Naive thymus-derived CD4-positive, alpha-beta T cell (primary cell): ENCODE measurements around the gene FAM110A. TPM values are rescaled to one million over a fixed set of nuclear protein-coding genes. Genes with fewer than 3 reads are reported as not detected.

Experiments
- ATAC-seq: fragments of 150-1000 bp; cut with Tn5 transposase; 2 replicates; pipeline ENCODE4 v1.10.0; 2021; ENCODE audit warnings: mild to moderate bottlenecking, moderate library complexity
- CTCF ChIA-PET: fragments of 350-600 bp; sonication (Branson Sonifier 250); formaldehyde crosslinking; loops from one replicate; lab custom pipeline; 2021; ENCODE audit warnings: antibody characterized with exemption; lab: Charles Lee
- POLR2A ChIA-PET: fragments of 350-600 bp; sonication (Branson Sonifier 250); formaldehyde crosslinking; loops from one replicate; lab custom pipeline; 2021; ENCODE audit warnings: antibody characterized with exemption, inconsistent platforms; lab: Charles Lee
- DNase-seq, 9 donors: peaks; one replicate each; pipeline versions ENCODE4 v3.0.0 to v3.0.0-alpha.2; 2020 to 2022; ENCODE audit warnings: mixed read lengths in 1 of 9
- H3K27ac ChIP-seq: one replicate; pipeline ENCODE4 v1.7.0; 2013; ENCODE audit warnings: mild to moderate bottlenecking, low read depth, low read length, moderate library complexity
- H3K27me3 ChIP-seq, 2 donors: one replicate each; pipeline ENCODE4 v1.7.0; 2013; ENCODE audit warnings: low read length in 2 of 2, mild to moderate bottlenecking in 2 of 2, moderate library complexity in 2 of 2; ENCODE audit not compliant: control insufficient read depth in 2 of 2, insufficient read depth in 2 of 2
- H3K36me3 ChIP-seq, 3 experiments: 1 replicate in 2 of 3; 2 replicates in 1 of 3; pipeline ENCODE4 v1.7.0; 2013; ENCODE audit warnings: low read length in 3 of 3, mild to moderate bottlenecking in 3 of 3, moderate library complexity in 1 of 3; ENCODE audit not compliant: insufficient read depth in 3 of 3, control insufficient read depth in 2 of 3
- H3K4me1 ChIP-seq, 2 donors: one replicate each; pipeline ENCODE4 v1.7.0; 2013; ENCODE audit warnings: low read length in 2 of 2, mild to moderate bottlenecking in 2 of 2, moderate library complexity in 1 of 2; ENCODE audit not compliant: control insufficient read depth in 2 of 2, insufficient read depth in 2 of 2
- H3K4me3 ChIP-seq: 2 replicates; pipeline ENCODE4 v1.7.0; 2013; ENCODE audit warnings: mild to moderate bottlenecking, low read length
- H3K9me3 ChIP-seq, 3 experiments: 1 replicate in 2 of 3; 2 replicates in 1 of 3; pipeline ENCODE4 v1.7.0; 2013; ENCODE audit warnings: low read length in 3 of 3; ENCODE audit not compliant: control insufficient read depth in 2 of 3
- H3K27ac Mint-ChIP-seq, 9 donors: one replicate each; pipeline ENCODE4 v1.8.0; 2020 to 2022; ENCODE audit warnings: mixed read lengths in 9 of 9, mild to moderate bottlenecking in 8 of 9, moderate library complexity in 5 of 9, inconsistent platforms in 2 of 9
- H3K27me3 Mint-ChIP-seq, 5 donors: one replicate each; pipeline ENCODE4 v1.8.0; 2021 to 2022; ENCODE audit warnings: mixed read lengths in 5 of 5, mild to moderate bottlenecking in 1 of 5
- H3K36me3 Mint-ChIP-seq, 5 donors: one replicate each; pipeline ENCODE4 v1.8.0; 2020 to 2022; ENCODE audit warnings: mixed read lengths in 5 of 5, mild to moderate bottlenecking in 3 of 5, inconsistent platforms in 1 of 5
- H3K4me1 Mint-ChIP-seq, 7 donors: one replicate each; pipeline ENCODE4 v1.8.0; 2020 to 2022; ENCODE audit warnings: mixed read lengths in 7 of 7, mild to moderate bottlenecking in 3 of 7, inconsistent platforms in 1 of 7
- H3K4me3 Mint-ChIP-seq, 10 donors: one replicate each; pipeline ENCODE4 v1.8.0; 2020 to 2022; ENCODE audit warnings: mild to moderate bottlenecking in 10 of 10, mixed read lengths in 10 of 10, moderate library complexity in 6 of 10, inconsistent platforms in 2 of 10
- H3K9me3 Mint-ChIP-seq, 11 donors: one replicate each; pipeline ENCODE4 v1.8.0; 2020 to 2022; ENCODE audit warnings: mixed read lengths in 11 of 11, mild to moderate bottlenecking in 4 of 11, inconsistent platforms in 1 of 11, moderate library complexity in 1 of 11
- intact Hi-C, 2 donors: fragments of 100-400 bp; cut with micrococcal nuclease; formaldehyde crosslinking; loops; one replicate each; pipeline ENCODE4 v1.15.1; 2023
- polyA plus RNA-seq, 2 donors: library from polyadenylated mRNA; unstranded; fragments of 300-500 nt; fragmentation: Illumina TruSeq; gene quantifications; one replicate each; pipeline ENCODE4 v1.2.3, GENCODE V29; 2021
- total RNA-seq, 6 experiments: library from RNA in 5 of 6; stranded (reverse) in 5 of 6; gene quantifications; 1 replicate in 5 of 6; 2 replicates in 1 of 6; pipeline ENCODE4 v1.2.3 and lab custom pipeline; 2021 to 2026

FAM110A gene
- total and polyA plus RNA-seq, 7 experiments from 2014 or later: 6.6 to 47.4 (median 23.4) TPM

DNA sequence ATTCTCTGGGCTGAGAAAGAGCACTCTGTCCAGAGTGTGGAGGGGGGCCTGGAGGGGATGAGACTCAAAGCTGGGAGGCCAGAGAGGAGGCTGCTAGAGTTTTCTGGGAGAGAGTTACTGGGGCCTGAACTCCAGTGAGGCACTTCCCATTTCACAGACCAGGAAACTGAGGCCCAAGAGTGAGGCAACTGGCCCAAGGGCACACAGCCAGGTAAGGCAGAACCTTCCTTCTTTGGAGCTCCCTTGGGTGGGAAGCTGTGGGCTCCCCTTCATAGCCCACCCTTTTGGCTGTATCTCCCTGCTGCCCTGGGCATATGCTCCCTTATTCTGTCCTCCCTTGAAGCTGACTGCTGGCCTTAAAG, 48.2 kb downstream of the FAM110A start:
- H3K36me3 Mint-ChIP-seq: peaks cover 0 to 1% (median 0%) of the 10 kb centered on the region in 5 donors
- no peaks in the 10 kb centered on the region for H3K9me3 ChIP-seq
- no peak for DNase-seq
- peaks cover 0 to 15% (median 5%) of the 10 kb centered on the region in 7 donors for H3K4me1 Mint-ChIP-seq
- peak overlapping the region in 1 of 10 donors; percentile 60 for H3K4me3 Mint-ChIP-seq
- no peak for ATAC-seq
- H3K27me3 ChIP-seq: no peaks in the 10 kb centered on the region
- no peak overlapping the region for H3K27ac ChIP-seq
- H3K4me1 ChIP-seq: no peaks in the 10 kb centered on the region
- H3K27me3 Mint-ChIP-seq: peaks cover 10 to 26% (median 17%) of the 10 kb centered on the region in 5 donors
- H3K9me3 Mint-ChIP-seq: no peaks in the 10 kb centered on the region
- no peak overlapping the region for H3K4me3 ChIP-seq
- intact Hi-C loops: loop anchor here in 1 of 2 donors (10.0 kb wide), 1 partner anchor 73 kb away; no protein-coding TSS in a partner anchor
- POLR2A ChIA-PET: no interaction called here
- CTCF ChIA-PET: no interaction called here
- H3K36me3 ChIP-seq: no peaks in the 10 kb centered on the region
- peak overlapping the region in 1 of 9 donors; percentile 68 for H3K27ac Mint-ChIP-seq

DNA sequence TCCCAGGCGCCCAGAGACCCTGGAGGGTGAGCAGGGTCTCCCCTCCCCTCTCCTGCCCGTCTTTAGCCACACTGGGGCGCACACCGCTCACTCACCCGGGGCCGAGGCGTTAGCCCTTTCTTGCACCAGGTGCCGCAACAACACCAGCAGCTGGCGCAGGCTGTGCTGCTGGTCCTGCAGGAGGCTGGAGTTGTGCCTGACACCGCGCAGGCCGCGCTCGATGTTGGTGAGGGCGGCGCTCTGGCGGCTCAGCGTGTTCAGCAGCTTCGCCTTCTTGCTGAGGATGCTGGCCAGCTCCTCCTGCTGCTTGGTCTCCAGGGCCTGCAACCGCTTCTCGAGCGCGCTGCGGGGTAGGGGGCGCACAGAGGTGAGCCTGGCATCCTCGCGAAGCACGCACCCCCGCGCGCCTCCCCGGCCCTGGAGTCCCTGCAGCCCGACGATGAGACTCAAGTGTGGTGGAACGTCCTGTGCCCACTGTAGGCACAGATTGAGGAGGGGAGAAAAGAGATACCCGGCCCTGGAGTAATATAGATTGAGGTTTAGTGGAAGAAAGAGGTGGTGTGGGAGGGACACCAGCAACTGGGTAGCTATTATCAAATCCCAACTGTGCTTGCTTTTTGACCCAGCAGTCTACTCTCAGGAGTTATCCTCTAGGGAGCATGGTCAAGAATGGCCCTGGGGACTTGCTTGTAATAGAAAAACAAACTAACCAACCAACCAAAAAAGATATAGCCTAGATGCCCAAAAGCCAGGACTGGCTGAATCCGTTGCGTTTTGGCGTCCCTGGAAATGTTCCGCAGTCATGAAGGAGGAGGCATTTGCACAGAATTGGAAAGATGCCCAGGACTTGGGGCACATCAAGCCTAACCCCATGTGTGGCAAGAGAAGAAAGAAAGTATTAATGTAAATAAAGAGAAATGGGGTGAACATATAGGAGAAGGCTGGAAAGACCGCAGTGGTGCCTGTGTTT, 51.8 kb downstream of the FAM110A start:
- intact Hi-C loops: loop anchor here in 1 of 2 donors (5.0 to 10.0 kb wide), 2 partner anchors 53 to 70 kb away; partner anchors contain the start of gene FAM110A
- ChIA-PET POLR2A (no interaction called here), CTCF (interaction anchor here (0.7 kb wide), 1 partner anchor 69 kb away, joined by 3 read pairs; no protein-coding TSS in a partner anchor)
- DNase-seq (peak in 2 of 9 donors; percentile 7 to 8), ATAC-seq (no peak)
- Histone ChIP-seq H3K27ac (no peak overlapping the region), H3K4me3 (no peak overlapping the region), H3K27me3 (no peaks in the 10 kb centered on the region), H3K9me3 (no peaks in the 10 kb centered on the region), H3K4me1 (no peaks in the 10 kb centered on the region), H3K36me3 (no peaks in the 10 kb centered on the region)
- Mint-ChIP-seq H3K4me1 (peaks cover 0 to 15% (median 5%) of the 10 kb centered on the region in 7 donors), H3K36me3 (peaks cover 0 to 1% (median 0%) of the 10 kb centered on the region in 5 donors), H3K4me3 (no peak overlapping the region), H3K27me3 (peaks cover 10 to 28% (median 17%) of the 10 kb centered on the region in 5 donors), H3K27ac (no peak overlapping the region), H3K9me3 (no peaks in the 10 kb centered on the region)

DNA sequence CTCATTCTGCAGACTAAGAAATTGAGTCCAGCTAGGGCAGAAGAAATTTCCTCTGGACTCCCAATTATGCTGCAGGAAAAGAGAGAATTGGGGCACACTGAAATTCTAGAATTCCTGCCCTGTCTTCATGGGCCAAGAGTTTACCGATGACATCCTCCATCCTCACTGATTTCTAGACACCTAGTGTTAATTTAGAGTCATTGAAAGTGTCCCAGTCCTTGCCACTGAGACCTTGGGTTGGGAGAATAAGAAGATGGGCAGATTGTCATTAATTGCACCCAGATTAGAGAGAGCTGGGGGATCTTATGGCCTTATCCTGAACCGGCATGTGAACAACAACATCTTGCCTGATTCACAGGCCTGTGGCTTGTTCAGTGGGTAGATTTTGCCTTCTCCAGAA, 53.6 kb downstream of the FAM110A start:
- CTCF ChIA-PET: interaction anchor here (0.8 to 1.2 kb wide), 3 partner anchors 50 to 616 kb away, joined by 3 to 5 read pairs (median 4); no protein-coding TSS in a partner anchor
- H3K9me3 ChIP-seq: no peaks in the 10 kb centered on the region
- no peaks in the 10 kb centered on the region for H3K9me3 Mint-ChIP-seq
- no peaks in the 10 kb centered on the region for H3K36me3 ChIP-seq
- H3K27me3 ChIP-seq: no peaks in the 10 kb centered on the region
- POLR2A ChIA-PET: no interaction called here
- intact Hi-C loops: loop anchor here in 1 of 2 donors (1.0 to 10.0 kb wide), 3 partner anchors 55 to 68 kb away; partner anchors contain the start of gene FAM110A
- no peak overlapping the region for H3K4me3 ChIP-seq
- ATAC-seq (no peak), DNase-seq (no peak)
- H3K27ac ChIP-seq: no peak overlapping the region
- no peak overlapping the region for H3K27ac Mint-ChIP-seq
- no peak overlapping the region for H3K4me3 Mint-ChIP-seq
- peaks cover 0 to 9% (median 2%) of the 10 kb centered on the region in 7 donors for H3K4me1 Mint-ChIP-seq
- peaks cover 10 to 31% (median 17%) of the 10 kb centered on the region in 5 donors for H3K27me3 Mint-ChIP-seq
- no peaks in the 10 kb centered on the region for H3K36me3 Mint-ChIP-seq
- no peaks in the 10 kb centered on the region for H3K4me1 ChIP-seq

DNA sequence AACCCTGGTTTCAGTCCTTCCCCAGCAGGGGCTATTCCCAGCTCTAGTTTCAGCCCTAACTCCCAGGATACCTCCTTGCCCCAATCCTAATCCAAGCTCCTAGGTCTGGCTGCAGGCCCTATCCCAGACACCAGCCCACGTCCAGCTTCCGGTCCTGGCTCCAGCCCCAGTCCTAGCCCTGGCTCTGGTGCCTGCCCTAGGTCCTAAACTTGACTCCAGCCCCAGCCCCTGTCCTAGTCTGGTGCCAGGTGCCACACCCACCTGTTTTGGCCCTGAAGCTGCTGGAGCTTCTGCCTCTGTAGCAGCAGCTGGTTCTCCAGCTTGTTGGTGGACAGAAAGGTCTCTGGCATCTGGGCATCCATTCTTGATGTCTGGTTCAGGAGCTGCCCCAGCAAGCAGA, 54.5 kb downstream of the FAM110A start:
- Mint-ChIP-seq H3K36me3 (no peaks in the 10 kb centered on the region), H3K4me1 (peaks cover 0 to 10% (median 0%) of the 10 kb centered on the region in 7 donors), H3K27me3 (peaks cover 14 to 36% (median 22%) of the 10 kb centered on the region in 5 donors), H3K4me3 (no peak overlapping the region), H3K9me3 (no peaks in the 10 kb centered on the region), H3K27ac (no peak overlapping the region)
- Histone ChIP-seq H3K36me3 (no peaks in the 10 kb centered on the region), H3K27me3 (no peaks in the 10 kb centered on the region), H3K4me3 (no peak overlapping the region), H3K9me3 (no peaks in the 10 kb centered on the region), H3K4me1 (no peaks in the 10 kb centered on the region), H3K27ac (no peak overlapping the region)
- intact Hi-C loops: loop anchor here in 1 of 2 donors (5.0 to 10.0 kb wide), 2 partner anchors 56 to 67 kb away; partner anchors contain the start of gene FAM110A
- DNase-seq (no peak), ATAC-seq (no peak)
- POLR2A ChIA-PET: no interaction called here
- CTCF ChIA-PET: interaction anchor here (0.8 kb wide), 1 partner anchor 51 kb away, joined by 4 read pairs; no protein-coding TSS in a partner anchor

DNA sequence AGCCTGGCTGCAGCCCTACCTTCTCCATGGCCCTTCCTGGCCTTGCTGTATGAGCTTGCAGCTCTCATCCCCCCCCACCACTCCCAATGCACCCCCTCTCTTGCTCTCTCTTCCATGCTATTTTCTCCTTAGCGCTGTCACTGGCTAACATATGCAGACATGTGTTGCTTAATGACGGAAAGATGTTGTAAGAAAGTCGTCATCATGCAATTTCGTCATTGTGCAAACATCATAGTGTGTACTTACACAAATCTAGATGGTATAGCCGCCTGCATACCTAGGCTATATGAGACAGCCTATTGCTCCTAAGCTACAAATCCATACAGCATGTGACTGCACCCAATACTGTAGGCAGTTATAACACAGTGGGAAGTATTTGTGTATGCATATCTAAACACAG, 55.6 kb downstream of the FAM110A start:
- CTCF ChIA-PET: interaction anchor here (0.6 kb wide), 1 partner anchor 619 kb away, joined by 3 read pairs; no protein-coding TSS in a partner anchor
- no peak overlapping the region for H3K4me3 Mint-ChIP-seq
- intact Hi-C loops: loop anchor here in 1 of 2 donors (5.0 to 10.0 kb wide), 2 partner anchors 57 to 66 kb away; partner anchors contain the start of gene FAM110A
- H3K36me3 Mint-ChIP-seq: no peaks in the 10 kb centered on the region
- Histone ChIP-seq H3K4me1 (no peaks in the 10 kb centered on the region), H3K9me3 (no peaks in the 10 kb centered on the region), H3K4me3 (no peak overlapping the region), H3K27me3 (no peaks in the 10 kb centered on the region), H3K36me3 (no peaks in the 10 kb centered on the region), H3K27ac (no peak overlapping the region)
- peaks cover 11 to 35% (median 19%) of the 10 kb centered on the region in 5 donors for H3K27me3 Mint-ChIP-seq
- no peak for ATAC-seq
- POLR2A ChIA-PET: no interaction called here
- H3K27ac Mint-ChIP-seq: no peak overlapping the region
- DNase-seq: no peak
- H3K9me3 Mint-ChIP-seq: no peaks in the 10 kb centered on the region
- H3K4me1 Mint-ChIP-seq: peaks cover 0 to 12% (median 0%) of the 10 kb centered on the region in 7 donors

DNA sequence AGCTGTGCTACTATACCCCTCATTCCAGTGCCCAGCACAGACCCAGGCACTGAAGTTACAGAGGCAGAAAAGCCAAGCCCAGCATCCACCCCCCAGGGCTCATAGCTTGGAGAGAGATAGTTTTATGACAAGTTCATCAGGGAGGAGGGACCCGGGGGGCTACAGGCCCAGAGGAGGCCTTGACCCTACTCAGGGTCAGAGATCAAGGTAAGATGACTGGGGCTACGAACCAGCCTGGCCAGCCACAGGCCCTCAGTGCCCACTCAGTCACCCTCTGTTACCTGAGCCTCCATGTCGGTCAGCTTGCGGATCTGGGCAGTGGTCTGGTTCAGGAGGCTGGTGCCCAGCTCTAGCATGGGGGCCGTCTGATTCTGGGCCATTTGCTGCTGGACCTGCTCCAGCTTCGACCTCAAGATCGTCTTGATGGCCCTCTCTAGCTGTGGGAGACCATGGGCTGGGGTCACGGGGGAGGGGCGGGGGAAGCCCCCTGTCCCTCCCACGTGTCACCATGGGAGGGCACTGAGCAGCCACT, 56.5 kb downstream of the FAM110A start:
- POLR2A ChIA-PET: no interaction called here
- no peak overlapping the region for H3K27ac ChIP-seq
- Mint-ChIP-seq H3K27me3 (peaks cover 8 to 26% (median 12%) of the 10 kb centered on the region in 5 donors), H3K9me3 (no peaks in the 10 kb centered on the region), H3K4me1 (peaks cover 0 to 12% (median 0%) of the 10 kb centered on the region in 7 donors), H3K27ac (no peak overlapping the region), H3K4me3 (no peak overlapping the region), H3K36me3 (no peaks in the 10 kb centered on the region)
- H3K9me3 ChIP-seq: no peaks in the 10 kb centered on the region
- H3K4me1 ChIP-seq: no peaks in the 10 kb centered on the region
- no peaks in the 10 kb centered on the region for H3K27me3 ChIP-seq
- no peaks in the 10 kb centered on the region for H3K36me3 ChIP-seq
- intact Hi-C loops: loop anchor here in 1 of 2 donors (5.0 to 10.0 kb wide), 2 partner anchors 58 to 65 kb away; partner anchors contain the start of gene FAM110A
- no peak for DNase-seq
- no peak overlapping the region for H3K4me3 ChIP-seq
- no peak for ATAC-seq
- CTCF ChIA-PET: no interaction called here
